ENCODE data around the gene STRIP2. TPM values are rescaled to one million over a fixed set of nuclear protein-coding genes. Genes with fewer than 3 reads are reported as not detected.
"Not testable (repeated sequence)": the region's sequence is repeated elsewhere in the genome, so short reads cannot be mapped to it uniquely, and the experiment has no call there.

STRIP2 gene
- total RNA-seq, 2 experiments from 2014 or later = 12.2 to 13.1 TPM

DNA sequence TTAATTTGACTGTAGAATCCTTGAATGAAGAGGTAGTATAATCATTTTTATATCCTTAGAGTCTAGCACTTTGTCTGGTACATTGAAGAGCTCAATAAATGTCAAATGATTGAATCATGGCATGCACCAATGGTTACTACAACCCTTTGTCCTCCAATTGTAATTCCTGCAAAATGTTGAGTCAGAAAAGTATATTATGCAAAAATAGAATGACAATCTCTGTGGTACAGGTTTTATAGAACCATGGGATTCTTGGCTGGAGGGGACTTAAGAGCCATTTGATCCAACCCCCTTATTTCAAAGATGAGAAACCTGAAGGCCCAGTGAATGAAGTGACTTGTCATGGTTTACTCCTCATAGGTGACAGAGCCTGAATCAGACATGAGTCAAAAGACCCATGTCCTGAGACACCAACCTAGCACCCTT is 37.2 kb downstream of the STRIP2 start:
- H3K27ac Mint-ChIP-seq = no peak overlapping the region
- no peaks in the 10 kb centered on the region for H3K9me3 Mint-ChIP-seq
- intact Hi-C loops (cut with micrococcal nuclease) = loop anchor here (10.0 kb wide), 1 partner anchor 247 kb away; the partner anchor contains the start of gene AHCYL2
- CTCF ChIA-PET = interaction anchor here (0.6 to 7.8 kb wide), 25 partner anchors 9 to 353 kb away, joined by 3 to 141 read pairs (median 5); partner anchors contain the start of genes NRF1 and STRIP2
- H3K27me3 Mint-ChIP-seq = no peaks in the 10 kb centered on the region
- H3K4me3 Mint-ChIP-seq = no peak overlapping the region
- TF ChIP-seq CTCF (IDR thresholded peaks at IDR 0.05) = no peak
- H3K36me3 Mint-ChIP-seq (ENCODE audit: low read depth) = peaks cover 6% of the 10 kb centered on the region
- H3K4me1 Mint-ChIP-seq (ENCODE audit: low read depth) = peaks cover 4% of the 10 kb centered on the region
- POLR2A ChIA-PET = no interaction called here
- ATAC-seq (peak; percentile 55), DNase-seq (no peak)

DNA sequence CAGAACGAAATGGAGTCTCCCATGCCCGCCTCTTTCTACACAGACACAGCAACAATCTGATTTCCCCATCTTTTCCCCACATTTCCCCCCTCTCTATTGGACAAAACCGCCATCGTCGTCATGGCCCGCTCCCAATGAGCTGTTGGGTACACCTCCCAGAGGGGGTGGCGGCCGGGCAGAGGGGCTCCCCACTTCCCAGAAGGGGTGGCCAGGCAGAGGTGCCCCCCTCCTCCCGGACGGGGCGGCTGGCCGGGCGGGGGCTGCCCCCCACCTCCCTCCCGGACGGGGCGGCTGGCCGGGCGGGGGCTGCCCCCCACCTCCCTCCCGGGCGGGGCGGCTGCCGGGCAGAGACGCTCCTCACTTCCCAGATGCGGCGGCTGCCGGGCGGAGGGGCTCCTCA is 41.7 kb downstream of the STRIP2 start:
- H3K36me3 Mint-ChIP-seq (ENCODE audit: low read depth); H3K9me3 Mint-ChIP-seq; POLR2A ChIA-PET; CTCF ChIA-PET; H3K27me3 Mint-ChIP-seq; DNase-seq; H3K4me1 Mint-ChIP-seq (ENCODE audit: low read depth); H3K4me3 Mint-ChIP-seq; ATAC-seq; H3K27ac Mint-ChIP-seq: not testable (repeated sequence)
- intact Hi-C loops (cut with micrococcal nuclease) = loop anchor here (10.0 kb wide), 1 partner anchor 251 kb away; the partner anchor contains the start of gene AHCYL2

GRCh38 chr7:129476398-129476797 is 42.2 kb downstream of the STRIP2 start:
- ATAC-seq; H3K4me3 Mint-ChIP-seq; CTCF ChIA-PET; POLR2A ChIA-PET; H3K9me3 Mint-ChIP-seq; DNase-seq; H3K4me1 Mint-ChIP-seq (ENCODE audit: low read depth); H3K27me3 Mint-ChIP-seq; H3K27ac Mint-ChIP-seq; H3K36me3 Mint-ChIP-seq (ENCODE audit: low read depth): not testable (repeated sequence)
- intact Hi-C loops (cut with micrococcal nuclease) = loop anchor here (10.0 kb wide), 1 partner anchor 252 kb away; the partner anchor contains the start of gene AHCYL2

DNA sequence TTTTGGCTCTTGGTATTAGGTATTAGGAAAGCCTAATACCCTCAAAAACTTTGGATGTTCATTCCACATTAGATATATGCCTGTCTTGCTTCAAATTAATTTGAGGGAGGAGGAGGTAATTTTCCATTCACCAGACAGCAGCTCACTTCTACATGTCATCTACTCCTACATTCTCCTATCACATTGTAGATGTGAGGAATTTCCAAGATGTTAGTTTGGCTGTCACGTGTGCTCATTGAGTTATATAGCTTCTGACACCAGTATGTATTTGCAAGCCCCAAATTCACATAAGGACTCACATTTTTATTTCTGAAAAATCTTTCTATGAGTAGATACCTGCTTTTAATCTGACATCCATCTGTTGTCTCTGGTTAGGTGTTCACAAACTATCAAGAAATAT is 45.6 kb downstream of the STRIP2 start:
- intact Hi-C loops (cut with micrococcal nuclease) = loop anchor here (10.0 kb wide), 1 partner anchor 255 kb away; the partner anchor contains the start of gene AHCYL2
- H3K27me3 Mint-ChIP-seq = no peaks in the 10 kb centered on the region
- DNase-seq = no peak
- no peak overlapping the region for H3K4me3 Mint-ChIP-seq
- H3K9me3 Mint-ChIP-seq = no peaks in the 10 kb centered on the region
- peaks cover 8% of the 10 kb centered on the region for H3K36me3 Mint-ChIP-seq (ENCODE audit: low read depth)
- ChIA-PET POLR2A (interaction anchor here (0.7 kb wide), 1 partner anchor 133 kb away, joined by 3 read pairs; no protein-coding TSS in a partner anchor), CTCF (interaction anchor here (1.2 to 2.0 kb wide), 3 partner anchors 8 to 112 kb away, joined by 3 to 7 read pairs (median 6); no protein-coding TSS in a partner anchor)
- no peaks in the 10 kb centered on the region for H3K4me1 Mint-ChIP-seq (ENCODE audit: low read depth)
- no peak for ATAC-seq
- no peak overlapping the region for H3K27ac Mint-ChIP-seq
- no peak for TF ChIP-seq CTCF (IDR thresholded peaks at IDR 0.05)

DNA sequence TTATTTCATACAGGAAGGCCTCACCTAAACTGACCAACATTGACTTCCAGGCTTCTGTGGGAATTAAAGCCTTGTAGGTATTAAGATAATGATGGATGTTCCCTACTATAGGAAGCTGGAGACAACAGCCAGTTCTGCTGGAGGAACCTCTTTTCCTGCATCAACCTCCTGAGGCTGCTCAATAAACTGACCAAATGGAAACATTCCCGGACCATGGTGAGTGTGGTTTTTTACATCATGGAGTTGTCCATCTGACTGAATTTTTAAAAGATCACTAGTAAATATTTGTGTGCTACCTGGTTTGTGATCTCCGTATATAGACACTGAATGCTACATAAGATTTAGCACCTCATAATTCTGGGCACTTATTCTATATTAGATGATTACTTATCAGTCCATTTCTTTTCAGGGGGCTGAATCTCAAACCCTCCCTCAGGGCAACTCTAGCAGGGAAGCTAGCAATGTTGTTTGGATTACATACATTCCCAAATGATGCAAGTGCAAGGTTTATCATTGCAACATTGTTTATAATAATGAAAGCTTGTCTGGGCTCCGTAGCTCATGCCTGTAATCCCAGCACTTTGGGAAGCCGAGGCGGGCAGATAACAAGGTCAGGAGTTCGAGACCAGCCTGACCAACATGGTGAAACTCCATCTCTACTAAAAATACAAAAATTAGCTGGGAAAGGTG is 46.6 kb downstream of the STRIP2 start:
- no peak for ATAC-seq
- CTCF ChIA-PET = interaction anchor here (0.6 to 2.4 kb wide), 6 partner anchors 9 to 113 kb away, joined by 3 to 7 read pairs (median 3); no protein-coding TSS in a partner anchor
- no peaks in the 10 kb centered on the region for H3K27me3 Mint-ChIP-seq
- no peak for TF ChIP-seq CTCF (IDR thresholded peaks at IDR 0.05)
- POLR2A ChIA-PET = no interaction called here
- intact Hi-C loops (cut with micrococcal nuclease) = no loop called here
- H3K4me1 Mint-ChIP-seq (ENCODE audit: low read depth) = no peaks in the 10 kb centered on the region
- H3K9me3 Mint-ChIP-seq = no peaks in the 10 kb centered on the region
- no peak overlapping the region for H3K27ac Mint-ChIP-seq
- no peak for DNase-seq
- H3K36me3 Mint-ChIP-seq (ENCODE audit: low read depth) = peaks cover 7% of the 10 kb centered on the region
- no peak overlapping the region for H3K4me3 Mint-ChIP-seq

- POLR2A ChIA-PET; H3K9me3 Mint-ChIP-seq; intact Hi-C loops (cut with micrococcal nuclease); ATAC-seq; DNase-seq; H3K36me3 Mint-ChIP-seq (ENCODE audit: low read depth); H3K4me3 Mint-ChIP-seq; H3K27ac Mint-ChIP-seq; H3K4me1 Mint-ChIP-seq (ENCODE audit: low read depth); H3K27me3 Mint-ChIP-seq: not testable (repeated sequence)
- CTCF ChIA-PET = interaction anchor here (0.6 to 2.4 kb wide), 5 partner anchors 9 to 113 kb away, joined by 3 to 7 read pairs (median 3); no protein-coding TSS in a partner anchor
Measured at GRCh38 chr7:129481376-129481775, 47.1 kb downstream of the STRIP2 start.

Measured in activated CD8-positive, alpha-beta T cell treated with anti-CD3 and anti-CD28 coated beads for 36 hours (primary cell).